GM12892 (cell line): ENCODE results near the gene IFNLR1.

Experiments
- POLR2A ChIP-seq: IDR thresholded peaks from 2 replicates; pipeline ENCODE4 v1.6.1; 2011; ENCODE audit warnings: low read depth, low read length, control low read depth
- POLR2AphosphoS5 ChIP-seq: IDR thresholded peaks from 2 replicates; pipeline ENCODE4 v1.6.1; 2011; ENCODE audit warnings: low read depth, low read length, control low read depth
- TAF1 ChIP-seq: IDR thresholded peaks from 2 replicates; pipeline ENCODE4 v1.6.1; 2011; ENCODE audit warnings: low read depth, mild to moderate bottlenecking, control low read depth, low read length, borderline replicate concordance

DNA sequence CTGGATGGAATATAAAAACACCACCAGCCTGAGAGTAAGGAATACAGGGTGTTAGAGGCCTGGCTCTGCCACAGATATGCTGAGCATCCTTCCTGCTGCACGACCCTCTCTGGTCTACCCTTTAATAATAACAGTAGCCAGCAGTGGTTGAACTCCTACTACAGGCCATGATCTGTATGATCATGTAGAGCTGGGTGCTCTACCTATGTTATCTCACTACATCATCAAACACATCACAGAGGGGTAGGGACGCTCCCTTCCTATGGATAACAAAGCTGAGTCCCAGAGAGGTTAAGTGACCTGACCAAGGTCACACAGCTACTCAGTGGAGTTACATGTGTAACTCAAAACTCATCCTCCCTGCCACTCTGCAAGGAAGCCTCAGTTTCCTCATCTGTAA lies 62.1 kb downstream of the IFNLR1 start:
- TF ChIP-seq POLR2A (no peak), POLR2AphosphoS5 (no peak), TAF1 (no peak)
